NCI-H2196 (cell line): ENCODE results near the gene MYL2.

Source experiments
- DNase-seq: peaks from one replicate; lab custom pipeline; 2025; ENCODE audit not compliant: unreplicated experiment; lab: John Stamatoyannopoulos, UW

MYL2 gene

GRCh38 chr12:110901401-110901800 lies 19.0 kb downstream of the MYL2 start:
- DNase-seq = no peak

DNA sequence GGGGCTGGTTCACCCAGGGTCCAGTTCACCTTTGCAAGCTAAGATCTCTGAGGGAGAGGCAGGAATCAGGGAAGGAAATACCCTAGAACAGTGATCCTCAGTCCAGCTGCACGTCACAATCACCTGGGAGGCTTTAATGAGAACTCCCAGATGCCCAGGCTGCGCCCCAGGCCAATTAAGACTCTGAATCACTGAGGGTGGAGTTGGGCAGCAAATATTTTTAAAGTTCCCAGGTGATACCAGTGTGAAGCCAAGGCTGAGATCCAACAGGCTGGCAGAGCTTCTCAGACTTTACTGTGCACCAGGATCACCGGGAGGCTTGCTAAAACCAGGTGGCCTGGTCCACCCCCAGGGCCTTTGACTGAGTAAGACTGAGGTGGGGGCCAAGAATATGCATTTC lies 23.8 kb downstream of the MYL2 start:
- no peak for DNase-seq

DNA sequence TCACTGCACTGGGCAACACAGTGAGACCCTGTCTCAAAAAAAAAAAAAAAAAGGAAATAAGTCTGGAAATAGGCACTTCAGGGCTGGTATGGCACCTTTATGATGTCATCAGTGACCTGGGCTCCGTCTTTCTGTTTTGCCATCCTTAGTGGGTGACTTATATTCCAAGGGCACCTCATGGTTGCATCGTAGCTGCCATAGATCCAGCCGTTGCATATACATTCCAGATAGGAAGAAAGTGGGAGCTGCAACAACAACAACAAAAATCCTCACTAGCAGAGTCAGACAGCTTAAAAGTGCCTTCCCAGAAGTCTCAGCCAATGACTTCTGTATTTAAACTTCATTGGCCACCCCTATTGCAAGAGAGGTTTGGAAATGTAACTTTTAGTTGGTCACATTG lies 26.4 kb downstream of the MYL2 start:
- DNase-seq = no peak

GRCh38 chr12:110889361-110889760 lies 31.0 kb downstream of the MYL2 start:
- no peak for DNase-seq

DNA sequence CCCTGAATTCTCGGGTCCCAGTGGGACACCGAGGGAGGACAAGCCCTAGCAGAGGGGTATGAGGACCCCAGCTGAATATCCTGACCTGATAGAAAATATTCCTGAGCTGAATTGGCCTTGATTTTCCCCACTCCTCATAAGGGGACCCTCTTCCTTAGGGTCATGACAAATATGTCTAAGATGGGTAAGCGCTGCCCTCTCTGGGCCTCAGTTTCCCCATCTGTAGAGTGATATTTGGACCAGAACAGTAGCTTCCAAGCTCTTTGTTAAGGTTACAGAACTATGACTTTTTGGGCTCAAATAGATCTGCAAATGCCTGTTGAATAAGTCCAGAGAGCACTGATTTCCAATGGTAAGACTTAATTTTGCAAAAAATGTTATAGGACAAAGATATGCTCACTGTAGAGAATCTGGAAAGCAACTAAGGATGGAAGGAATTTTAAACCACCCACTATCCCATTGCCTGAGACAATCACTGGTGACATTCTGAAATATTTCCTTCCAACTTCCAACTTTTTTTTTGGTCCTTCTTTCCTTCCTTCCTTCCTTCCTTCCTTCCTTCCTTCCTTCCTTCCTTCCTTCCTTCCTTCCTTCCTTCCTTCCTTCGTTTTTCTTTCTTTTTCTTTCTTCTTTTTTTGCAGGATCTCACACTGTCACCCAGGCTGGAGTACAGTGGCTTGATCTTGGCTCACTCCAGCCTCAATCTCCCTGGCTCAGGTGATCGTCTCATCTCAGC lies 32.0 kb downstream of the MYL2 start:
- no peak for DNase-seq

GRCh38 chr12:110885152-110885840 lies 35.1 kb downstream of the MYL2 start:
- DNase-seq = no peak

GRCh38 chr12:110883251-110883650 lies 37.1 kb downstream of the MYL2 start:
- no peak for DNase-seq

DNA sequence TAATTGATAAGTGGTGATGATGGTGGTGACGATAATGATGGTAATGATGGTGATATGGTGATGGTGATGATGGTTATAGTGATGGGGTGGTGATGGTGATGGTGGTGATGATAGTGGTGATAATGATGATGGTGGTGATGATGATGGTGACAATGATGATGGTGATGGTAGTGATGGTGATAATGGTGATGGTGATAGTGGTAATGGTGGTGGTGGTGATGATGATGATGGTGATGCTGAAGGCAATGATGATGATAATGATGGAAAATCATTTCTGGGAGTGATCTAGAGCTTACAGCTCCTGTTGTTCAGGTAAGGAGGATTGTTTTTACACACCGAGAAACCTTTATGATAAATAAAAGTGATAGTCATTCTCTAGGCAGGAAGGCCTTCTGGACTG lies 39.7 kb downstream of the MYL2 start:
- DNase-seq = no peak

DNA sequence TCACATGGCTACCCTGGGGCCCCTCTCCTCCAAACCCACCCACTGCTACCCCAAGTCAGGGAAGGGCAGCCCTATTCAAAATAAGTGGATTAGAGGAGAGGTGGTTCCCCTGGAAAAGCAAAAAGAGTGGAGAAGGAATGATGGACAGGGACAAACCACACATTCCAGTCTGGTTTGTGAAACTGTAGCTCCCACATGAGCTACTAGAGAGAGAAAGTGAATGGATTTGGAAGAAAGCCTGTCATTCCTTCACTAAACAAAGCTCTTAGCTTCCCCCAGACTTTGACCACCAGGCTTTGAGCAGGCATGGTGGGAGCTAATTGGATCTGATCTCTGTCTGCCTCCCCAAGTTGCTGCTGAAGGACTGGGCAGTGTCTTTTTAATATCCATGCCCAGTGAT lies 45.6 kb downstream of the MYL2 start:
- no peak for DNase-seq

DNA sequence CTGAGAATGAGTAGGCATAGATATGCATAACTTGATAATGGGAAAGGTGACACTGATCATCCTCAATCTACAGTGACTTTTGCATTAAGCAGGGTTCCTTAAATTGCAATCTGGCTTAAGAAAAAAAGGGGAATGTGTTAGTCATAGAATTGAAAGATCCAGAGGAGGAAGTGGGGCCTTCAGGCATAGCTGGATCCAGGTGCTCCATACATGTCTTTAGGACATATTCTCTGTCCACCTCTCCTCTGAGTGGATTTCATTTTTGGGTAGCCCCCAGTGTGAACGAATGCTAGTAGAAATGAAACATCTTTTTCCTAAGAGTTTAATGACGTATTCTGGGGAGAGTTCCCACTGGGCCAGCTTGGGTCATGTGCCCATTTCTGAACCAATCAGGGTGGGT lies 46.0 kb downstream of the MYL2 start:
- no peak for DNase-seq

GRCh38 chr12:110872100-110872499 lies 48.3 kb downstream of the MYL2 start:
- no peak for DNase-seq

GRCh38 chr12:110869803-110870202 lies 50.6 kb downstream of the MYL2 start:
- no peak for DNase-seq

- DNase-seq = no peak
Observed at GRCh38 chr12:110869026-110869425, 51.4 kb downstream of the MYL2 start.

DNA sequence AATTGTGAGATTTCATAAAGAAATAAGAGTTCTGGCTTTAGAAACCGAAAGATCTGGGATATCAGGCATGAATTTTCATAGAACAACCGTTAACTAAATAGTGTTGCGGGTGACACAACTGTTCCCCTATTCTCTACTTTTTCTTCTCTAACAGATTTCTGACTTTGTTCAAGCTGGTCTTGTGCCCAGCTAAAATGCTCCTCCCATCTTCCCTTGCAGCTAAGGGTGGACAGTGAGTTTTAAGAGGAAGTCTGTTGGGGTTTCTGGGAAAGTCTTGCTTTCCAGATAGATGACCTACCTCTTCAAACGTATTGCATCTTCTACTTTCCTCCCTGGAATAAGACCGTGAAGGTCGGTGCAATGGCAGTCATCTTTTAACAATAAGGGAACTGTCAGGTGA lies 54.9 kb downstream of the MYL2 start:
- DNase-seq = no peak

DNA sequence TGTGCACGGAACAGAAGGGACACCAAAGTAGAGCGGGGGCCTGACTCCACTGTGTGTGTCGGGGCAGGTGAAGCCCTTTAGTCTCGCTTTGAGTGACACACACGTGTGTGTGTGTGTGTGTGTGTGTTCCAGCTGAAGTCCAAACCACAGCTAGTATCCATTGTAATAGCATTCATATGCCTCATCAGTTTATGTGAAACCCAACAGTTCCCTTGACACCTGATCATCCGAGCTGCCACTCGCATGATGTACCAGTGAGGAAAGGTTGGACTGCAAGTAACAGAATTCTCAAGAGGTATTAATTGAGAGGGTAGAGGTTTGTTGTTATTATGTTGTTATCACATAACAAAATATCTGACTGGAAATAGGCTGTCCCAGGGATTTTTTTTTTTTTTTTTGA lies 57.2 kb downstream of the MYL2 start:
- no peak for DNase-seq

GRCh38 chr12:110862329-110862728 lies 58.0 kb downstream of the MYL2 start:
- DNase-seq = no peak

DNA sequence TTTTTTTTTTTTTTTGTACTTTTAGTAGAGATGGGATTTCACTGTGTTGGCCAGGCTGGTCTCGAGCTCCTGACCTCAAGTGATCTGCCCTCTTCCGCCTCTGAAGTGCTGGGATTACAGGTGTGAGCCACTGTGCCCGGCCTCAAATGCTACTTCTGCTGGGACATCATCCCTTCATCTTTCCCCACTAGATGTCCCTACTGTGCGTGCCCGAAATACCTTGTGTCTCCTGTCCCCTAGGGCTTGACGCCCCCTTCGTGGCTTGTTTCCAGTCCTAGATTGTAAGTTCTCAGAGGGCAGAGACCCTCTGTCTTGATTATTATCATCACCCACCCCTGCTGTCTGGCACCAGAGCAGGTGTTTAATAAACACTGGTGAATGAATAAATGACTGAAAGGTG lies 58.6 kb downstream of the MYL2 start:
- DNase-seq = no peak
